T1000 (cell line): ENCODE results near the gene ZNRF2.
"Not testable (repeated sequence)": the region's sequence is repeated elsewhere in the genome, so short reads cannot be mapped to it uniquely, and the experiment has no call there.

Source experiments
- DNase-seq: peaks from one replicate; lab custom pipeline; 2025; ENCODE audit warnings: mixed read lengths; lab: John Stamatoyannopoulos, UW

Gene ZNRF2

GRCh38 chr7:30359957-30360356 lies 75.6 kb downstream of the ZNRF2 start:
- DNase-seq = no peak

- DNase-seq = no peak
Measured at GRCh38 chr7:30363778-30364563, 79.6 kb downstream of the ZNRF2 start.

- DNase-seq = no peak
Measured at GRCh38 chr7:30364773-30365172, 80.4 kb downstream of the ZNRF2 start.

GRCh38 chr7:30365621-30366020 lies 81.2 kb downstream of the ZNRF2 start:
- no peak for DNase-seq

DNA sequence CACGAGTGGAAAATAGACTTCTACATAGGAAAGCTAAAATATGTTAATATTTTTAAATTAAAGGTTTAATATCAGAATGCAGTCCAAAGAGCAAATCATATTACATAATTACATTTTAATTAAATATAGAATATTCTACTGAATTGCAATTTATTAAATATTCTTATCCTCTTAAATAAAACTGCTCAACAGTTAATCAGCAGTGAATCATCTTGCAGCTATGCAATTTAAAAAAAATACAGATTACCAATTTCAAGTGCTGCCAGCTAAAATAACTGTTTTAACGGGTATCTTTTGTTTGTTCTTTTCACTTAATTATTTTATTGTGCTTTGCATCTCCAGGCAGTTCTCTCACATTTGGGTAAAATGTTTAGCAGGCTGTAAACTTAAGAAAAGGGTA lies 82.2 kb downstream of the ZNRF2 start:
- no peak for DNase-seq

GRCh38 chr7:30367561-30367960 lies 83.2 kb downstream of the ZNRF2 start:
- no peak for DNase-seq

- no peak for DNase-seq
Measured at GRCh38 chr7:30369879-30370278, 85.5 kb downstream of the ZNRF2 start.

DNA sequence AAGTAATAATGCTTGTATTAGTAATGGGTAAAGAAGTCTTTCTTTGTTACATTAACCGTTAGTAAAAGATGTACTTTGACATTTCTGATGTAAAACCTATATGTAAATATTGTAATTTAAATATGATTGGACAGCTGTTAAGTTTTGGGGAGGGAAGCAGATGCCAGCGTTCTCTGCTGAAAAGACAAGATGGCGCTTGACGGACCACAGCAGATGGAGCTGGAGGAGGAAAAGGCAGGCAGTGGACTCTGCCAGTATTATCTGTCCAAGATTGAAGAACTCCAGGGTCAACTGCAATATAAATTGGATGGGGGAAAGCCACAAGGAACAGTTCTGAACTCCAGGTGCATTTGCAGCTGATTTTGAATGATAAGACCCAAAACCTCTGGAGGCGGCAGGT lies 86.9 kb downstream of the ZNRF2 start:
- DNase-seq = no peak

DNA sequence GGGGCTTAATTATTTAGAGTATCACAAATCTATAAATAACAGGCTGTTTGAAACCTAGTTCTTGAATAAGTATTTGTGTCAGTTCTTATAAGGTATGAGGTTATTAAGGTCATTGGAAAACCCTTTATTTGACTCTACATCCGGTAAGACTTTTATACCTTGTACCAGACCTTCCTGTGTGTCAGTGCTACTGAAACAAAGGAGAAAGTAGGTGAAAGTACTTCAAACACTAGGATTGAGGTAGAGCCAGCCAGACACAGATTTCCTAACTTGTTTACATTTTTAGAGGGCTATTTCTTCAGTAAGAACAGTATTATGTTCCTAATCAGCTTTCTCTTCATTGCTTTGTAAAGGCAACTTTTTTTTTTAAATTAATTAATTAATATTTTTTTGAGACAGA lies 93.9 kb downstream of the ZNRF2 start:
- DNase-seq = no peak

- no peak for DNase-seq
Measured at GRCh38 chr7:30379131-30379530, 94.7 kb downstream of the ZNRF2 start.

DNA sequence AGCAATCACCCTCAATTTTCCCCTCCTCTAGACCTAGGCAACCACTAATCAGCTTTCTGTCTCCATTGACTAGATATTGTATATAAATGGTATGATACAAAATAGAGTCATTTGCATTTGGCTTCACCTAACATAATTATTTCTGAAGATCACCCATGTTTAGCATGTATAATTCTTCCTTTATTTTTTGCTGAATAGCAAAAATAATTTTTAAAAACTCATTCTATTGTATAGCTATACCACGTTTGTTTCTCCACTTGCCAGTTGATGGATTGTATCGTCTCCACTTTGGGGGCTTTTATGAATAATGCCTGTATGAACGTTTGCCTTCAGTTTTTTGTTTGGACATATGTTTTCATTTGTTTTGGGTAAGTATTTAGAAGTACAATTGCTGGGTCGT lies 95.3 kb downstream of the ZNRF2 start:
- DNase-seq = no peak

DNA sequence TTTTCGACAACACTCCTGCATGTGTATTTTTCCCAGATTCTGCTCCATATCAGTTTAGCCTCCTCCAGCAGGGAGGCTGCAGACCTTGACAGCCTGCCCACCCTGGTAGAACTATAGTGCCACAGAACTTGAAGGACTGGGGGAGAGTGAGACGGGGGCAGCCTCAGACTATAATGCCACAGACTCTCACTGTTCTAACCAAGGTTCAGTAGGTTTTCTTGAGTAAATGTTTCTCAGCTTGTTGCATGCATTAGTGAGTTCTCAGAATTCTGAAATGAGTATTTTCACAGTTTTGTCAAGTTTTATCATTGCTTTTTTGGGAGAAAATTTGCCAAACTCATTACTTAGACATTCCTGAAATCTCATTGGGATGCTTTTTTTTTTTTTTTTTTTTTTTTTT lies 95.9 kb downstream of the ZNRF2 start:
- DNase-seq = no peak

DNA sequence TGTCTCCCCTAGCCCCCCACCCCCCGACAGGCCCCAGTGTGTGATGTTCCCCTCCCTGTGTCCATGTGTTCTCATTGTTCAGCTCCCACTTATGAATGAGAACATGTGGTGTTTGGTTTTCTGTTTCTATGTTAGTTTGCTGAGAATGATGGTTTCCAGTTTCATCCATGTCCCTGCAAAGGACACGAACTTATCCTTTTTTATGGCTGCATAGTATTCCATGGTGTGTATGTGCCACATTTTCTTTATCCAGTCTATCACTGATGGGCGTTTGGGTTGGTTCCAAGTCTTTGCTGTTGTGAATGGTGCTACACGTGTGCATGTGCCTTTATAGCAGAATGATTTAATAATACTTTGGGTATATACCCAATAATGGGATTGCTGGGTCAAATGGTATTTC lies 96.4 kb downstream of the ZNRF2 start:
- not testable (repeated sequence) for DNase-seq

DNA sequence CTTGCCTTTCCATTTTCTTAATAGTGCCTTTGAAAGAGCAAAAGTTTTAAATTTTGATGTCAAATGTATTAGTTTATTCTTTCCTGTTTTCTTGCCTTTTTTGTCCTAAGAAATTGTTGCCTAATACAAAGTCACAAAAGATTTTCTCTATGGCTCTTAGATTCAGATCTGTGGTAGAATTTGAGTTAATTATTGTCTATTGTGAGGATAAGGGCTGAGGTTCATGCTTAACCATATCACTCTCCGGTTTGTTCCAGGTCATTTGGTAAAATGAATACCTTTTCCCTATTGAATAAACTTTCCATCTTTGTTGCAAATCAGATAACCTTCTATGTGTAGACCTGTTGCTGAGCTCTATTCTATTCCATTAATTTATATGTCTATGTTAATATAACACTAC lies 98.2 kb downstream of the ZNRF2 start:
- no peak for DNase-seq

DNA sequence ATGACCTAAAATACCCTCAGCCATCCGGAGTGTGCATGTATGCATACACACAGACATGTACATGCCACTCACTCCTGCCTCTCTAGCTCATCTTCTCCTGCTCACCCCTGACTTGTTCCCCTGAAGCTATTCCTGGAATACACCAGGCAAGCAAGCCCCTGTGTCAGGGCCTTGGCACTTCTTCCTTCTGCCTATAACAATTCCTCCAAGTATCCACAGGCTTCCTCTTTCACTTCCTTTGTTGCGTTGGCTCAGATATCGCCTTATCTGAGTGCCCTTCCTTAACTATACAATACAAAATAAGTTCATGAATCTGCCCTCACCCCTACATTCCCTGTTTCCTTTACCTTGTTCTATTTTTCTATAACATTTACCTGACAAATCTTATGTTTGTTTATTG lies 105.4 kb downstream of the ZNRF2 start:
- no peak for DNase-seq

DNA sequence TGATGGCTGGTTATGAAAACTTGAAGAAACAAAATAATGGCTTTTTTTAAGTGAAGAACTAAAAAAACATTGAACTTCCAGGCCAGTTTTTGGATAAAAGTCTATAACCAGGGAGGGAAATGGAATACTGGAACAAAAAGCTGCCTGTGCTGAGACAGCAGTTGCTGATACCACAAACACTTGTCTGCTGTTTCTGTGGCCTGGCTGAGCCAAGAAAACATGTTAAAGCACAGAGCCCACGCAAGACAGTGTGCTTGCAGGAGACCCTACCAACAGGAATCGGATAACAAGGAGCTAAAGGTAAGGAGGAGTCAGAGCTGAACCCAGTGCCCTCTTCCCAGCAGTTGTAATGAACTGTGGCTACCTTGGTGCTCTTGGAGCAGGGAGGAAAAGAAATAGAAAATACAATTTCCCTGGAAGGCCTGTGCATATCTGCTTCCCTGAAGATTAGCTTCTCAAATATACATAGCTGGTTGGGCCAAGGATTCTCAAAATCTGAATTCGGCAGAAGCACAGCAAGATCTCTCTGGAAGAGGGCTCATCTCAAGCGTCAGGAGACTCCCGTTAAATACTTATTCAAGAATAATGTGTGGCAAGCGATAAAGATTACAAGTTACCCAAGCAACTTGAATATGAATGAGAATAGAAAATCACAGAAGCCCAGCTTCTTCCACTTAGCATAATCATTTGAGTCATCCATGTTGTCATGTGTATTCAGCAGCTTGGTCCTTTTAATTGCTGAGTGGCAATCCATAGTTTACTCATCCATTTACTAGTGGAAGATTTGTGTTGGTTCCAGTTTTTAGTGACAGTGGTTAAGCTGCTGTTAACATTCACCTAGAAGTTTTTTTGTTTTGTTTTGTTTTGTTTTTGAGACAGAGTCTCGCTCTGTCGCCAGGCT lies 106.6 kb downstream of the ZNRF2 start:
- no peak for DNase-seq

DNA sequence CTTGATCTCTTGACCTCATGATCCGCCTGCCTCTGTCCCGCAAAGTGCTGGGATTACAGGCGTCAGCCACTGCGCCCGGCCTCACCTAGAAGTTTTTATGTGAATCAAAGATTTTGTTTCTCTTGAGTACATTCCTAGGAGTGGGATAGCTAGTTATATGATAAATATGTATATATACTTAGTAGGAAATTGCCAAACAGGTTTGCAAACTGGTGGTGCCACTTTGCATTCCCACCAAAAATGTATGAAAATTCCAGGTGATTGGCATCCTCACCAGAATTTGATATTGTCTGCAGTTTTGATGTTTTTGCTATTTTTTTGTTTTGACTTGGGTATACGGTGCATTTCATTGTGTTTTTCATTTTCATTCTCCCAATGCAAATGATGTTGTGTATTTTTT lies 107.4 kb downstream of the ZNRF2 start:
- no peak for DNase-seq

GRCh38 chr7:30395676-30396075 lies 111.3 kb downstream of the ZNRF2 start:
- no peak for DNase-seq

DNA sequence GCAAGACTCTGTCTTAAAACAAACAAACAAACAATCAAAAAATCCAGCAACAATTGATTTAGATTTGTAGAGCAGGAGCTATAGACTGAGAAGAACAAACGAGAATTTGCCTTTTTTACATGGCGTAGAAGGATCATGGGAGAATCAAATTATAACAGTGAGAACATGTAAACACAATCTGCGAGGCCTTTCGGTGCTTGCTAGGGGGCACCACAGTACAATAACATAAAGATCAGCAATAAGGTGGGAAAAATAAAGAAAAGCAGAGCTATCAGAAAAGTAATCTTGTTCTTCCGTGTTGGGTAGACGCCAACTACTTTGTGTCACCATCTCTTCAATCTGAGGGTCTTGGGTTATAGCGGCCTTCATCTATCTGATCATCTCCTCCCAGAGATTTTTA lies 112.0 kb downstream of the ZNRF2 start:
- DNase-seq = no peak

GRCh38 chr7:30403477-30403876 lies 119.1 kb downstream of the ZNRF2 start:
- DNase-seq = no peak

- no peak for DNase-seq
Measured at GRCh38 chr7:30405179-30405578, 120.8 kb downstream of the ZNRF2 start.

DNA sequence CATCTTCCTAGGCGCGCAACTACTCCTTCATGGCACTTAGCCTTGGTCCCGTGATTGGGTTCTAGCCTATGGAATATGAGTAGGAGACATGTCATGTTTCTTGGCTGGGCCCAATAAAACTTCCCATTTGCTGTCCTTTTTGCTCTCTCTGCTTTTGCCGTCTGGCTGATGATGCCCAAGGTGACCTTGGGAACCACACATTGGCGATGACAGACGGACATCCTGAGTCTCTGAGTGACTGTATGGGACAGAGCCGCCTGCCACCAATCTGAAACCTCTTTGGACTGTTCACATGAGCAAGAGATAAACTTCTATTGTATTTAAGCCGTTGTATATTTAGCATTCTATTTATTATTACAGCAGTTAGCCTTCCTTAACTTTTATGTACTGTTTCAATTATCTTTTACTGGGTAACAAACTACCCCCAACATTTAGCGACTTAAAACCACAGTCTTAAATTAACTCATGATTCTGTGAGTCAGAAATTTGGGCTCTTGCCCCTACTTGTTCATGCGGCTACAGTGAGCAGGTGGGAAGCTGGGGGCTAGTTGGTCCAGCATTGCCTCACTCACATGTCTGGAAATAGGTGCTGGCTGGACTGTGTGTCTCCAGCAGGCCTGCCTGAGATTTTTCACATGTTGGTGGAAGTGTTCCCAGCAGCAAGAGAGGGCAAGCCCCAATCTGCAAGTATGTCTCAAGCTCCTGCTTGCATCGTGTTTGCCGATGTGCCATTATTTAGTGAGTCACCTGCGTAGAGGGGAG lies 122.4 kb downstream of the ZNRF2 start:
- no peak for DNase-seq

- no peak for DNase-seq
Measured at GRCh38 chr7:30411173-30411572, 126.8 kb downstream of the ZNRF2 start.
